HFFc6 (cell line): Measurements from ENCODE around the gene TMEM154. TPM values are rescaled to one million over a fixed set of nuclear protein-coding genes. Genes with fewer than 3 reads are reported as not detected.
A peak's percentile ranks its signal among the peaks of the same experiment; 100 is the strongest.

Source experiments
- DNase-seq: peaks from one replicate; pipeline ENCODE4 v3.0.0-alpha.2; 2018
- H3K27ac Mint-ChIP-seq: 2 replicates; pipeline ENCODE4 v1.8.0; 2020; ENCODE audit warnings: mild to moderate bottlenecking, mixed read lengths
- H3K27me3 Mint-ChIP-seq: 2 replicates; pipeline ENCODE4 v1.8.0; 2021; ENCODE audit warnings: mild to moderate bottlenecking, moderate library complexity, mixed read lengths; ENCODE audit not compliant: insufficient read depth
- H3K36me3 Mint-ChIP-seq: 2 replicates; pipeline ENCODE4 v1.8.0; 2021; ENCODE audit warnings: low read depth, mixed read lengths
- H3K4me1 Mint-ChIP-seq: 2 replicates; pipeline ENCODE4 v1.8.0; 2020; ENCODE audit warnings: low read depth, mixed read lengths
- H3K4me3 Mint-ChIP-seq: 2 replicates; pipeline ENCODE4 v1.8.0; 2020; ENCODE audit warnings: mild to moderate bottlenecking, moderate library complexity, mixed read lengths
- H3K9me3 Mint-ChIP-seq: 2 replicates; pipeline ENCODE4 v1.8.0; 2020; ENCODE audit warnings: mild to moderate bottlenecking, mixed read lengths
- total RNA-seq, 6 experiments: library from RNA; stranded (reverse); fragmentation: NEBNext Ultra II Directional; extraction: Animal tissue kit (Norgen Biotek cat#: 25700); gene quantifications; 2 replicates in 1 of 6; 3 replicates in 5 of 6; pipeline ENCODE4 v1.2.3, GENCODE V29; 2021
- TF ChIP-seq, protein P1 (sequence below): fragments of 200-600 bp; sonication (generic); IDR thresholded peaks from 2 replicates; pipeline ENCODE4 v1.5.0; 2021; ENCODE audit warnings: antibody characterized with exemption, mild to moderate bottlenecking

TMEM154 gene
- total RNA-seq, 6 experiments from 2014 or later: 0.23 to 4.0 (median 0.95) TPM

- peaks cover 21% of the 10 kb centered on the region for H3K4me1 Mint-ChIP-seq
- TF ChIP-seq, protein P1, sequence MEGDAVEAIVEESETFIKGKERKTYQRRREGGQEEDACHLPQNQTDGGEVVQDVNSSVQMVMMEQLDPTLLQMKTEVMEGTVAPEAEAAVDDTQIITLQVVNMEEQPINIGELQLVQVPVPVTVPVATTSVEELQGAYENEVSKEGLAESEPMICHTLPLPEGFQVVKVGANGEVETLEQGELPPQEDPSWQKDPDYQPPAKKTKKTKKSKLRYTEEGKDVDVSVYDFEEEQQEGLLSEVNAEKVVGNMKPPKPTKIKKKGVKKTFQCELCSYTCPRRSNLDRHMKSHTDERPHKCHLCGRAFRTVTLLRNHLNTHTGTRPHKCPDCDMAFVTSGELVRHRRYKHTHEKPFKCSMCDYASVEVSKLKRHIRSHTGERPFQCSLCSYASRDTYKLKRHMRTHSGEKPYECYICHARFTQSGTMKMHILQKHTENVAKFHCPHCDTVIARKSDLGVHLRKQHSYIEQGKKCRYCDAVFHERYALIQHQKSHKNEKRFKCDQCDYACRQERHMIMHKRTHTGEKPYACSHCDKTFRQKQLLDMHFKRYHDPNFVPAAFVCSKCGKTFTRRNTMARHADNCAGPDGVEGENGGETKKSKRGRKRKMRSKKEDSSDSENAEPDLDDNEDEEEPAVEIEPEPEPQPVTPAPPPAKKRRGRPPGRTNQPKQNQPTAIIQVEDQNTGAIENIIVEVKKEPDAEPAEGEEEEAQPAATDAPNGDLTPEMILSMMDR: no peak
- H3K4me3 Mint-ChIP-seq: peak overlapping the region; percentile 66
- no peak for DNase-seq
- H3K9me3 Mint-ChIP-seq: no peaks in the 10 kb centered on the region
- peaks cover 4% of the 10 kb centered on the region for H3K27me3 Mint-ChIP-seq
- no peak overlapping the region; the same call in 1 of the 2 replicates for H3K27ac Mint-ChIP-seq
- no peaks in the 10 kb centered on the region for H3K36me3 Mint-ChIP-seq
Observed at GRCh38 chr4:152591396-152591795, 88.4 kb downstream of the TMEM154 start.

DNA sequence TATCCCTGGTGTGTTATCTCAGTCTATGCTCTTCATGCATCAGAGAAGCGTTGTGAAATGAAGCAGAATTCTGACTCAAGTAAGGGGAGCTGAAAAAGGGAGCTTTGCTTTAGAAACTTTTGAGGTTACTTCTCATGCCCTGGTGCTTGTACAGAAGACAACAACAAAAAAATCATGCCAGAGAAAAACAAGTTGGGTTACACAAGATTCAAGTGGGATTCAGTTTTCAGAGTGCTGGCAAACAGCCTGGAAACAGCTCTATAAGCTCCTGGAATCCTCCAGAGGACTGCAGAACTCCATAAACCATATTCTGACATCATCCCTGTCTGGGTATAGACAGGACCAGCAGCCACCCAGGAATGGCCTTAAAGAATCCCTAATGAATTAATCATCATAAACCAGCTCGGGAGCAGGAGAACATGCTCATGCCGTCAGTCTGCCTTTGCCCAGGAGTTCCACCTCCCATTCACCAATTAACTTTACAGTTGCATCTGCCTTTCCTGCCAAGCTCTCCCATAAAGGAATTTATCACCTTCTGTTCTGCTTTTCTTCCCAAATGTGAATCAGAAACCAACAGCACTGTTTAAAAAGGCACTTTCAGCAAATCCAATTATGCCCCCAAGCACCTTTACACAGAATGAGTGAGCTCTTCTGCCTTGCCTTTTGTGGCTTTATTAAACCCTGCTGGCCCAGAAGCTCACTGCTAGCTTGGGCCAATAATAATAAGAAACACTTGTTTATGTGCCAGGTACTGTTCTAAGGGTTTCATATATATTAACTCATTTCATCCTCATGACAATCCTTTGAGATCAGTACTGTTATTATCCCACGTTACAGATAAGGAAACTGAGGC lies 89.4 kb downstream of the TMEM154 start:
- TF ChIP-seq, protein P1: no peak
- H3K4me3 Mint-ChIP-seq: peak overlapping the region; percentile 66
- peak overlapping the region; percentile 14; the same call in 1 of the 2 replicates for H3K27ac Mint-ChIP-seq
- no peaks in the 10 kb centered on the region for H3K36me3 Mint-ChIP-seq
- H3K27me3 Mint-ChIP-seq: peaks cover 9% of the 10 kb centered on the region
- peaks cover 21% of the 10 kb centered on the region for H3K4me1 Mint-ChIP-seq
- peak; percentile 95 for DNase-seq
- H3K9me3 Mint-ChIP-seq: no peaks in the 10 kb centered on the region

GRCh38 chr4:152588869-152589268 lies 90.9 kb downstream of the TMEM154 start:
- Mint-ChIP-seq H3K27ac (no peak overlapping the region), H3K9me3 (no peaks in the 10 kb centered on the region), H3K27me3 (peaks cover 16% of the 10 kb centered on the region), H3K36me3 (no peaks in the 10 kb centered on the region), H3K4me3 (no peak overlapping the region), H3K4me1 (peaks cover 21% of the 10 kb centered on the region)
- DNase-seq: no peak
- TF ChIP-seq, protein P1: no peak

GRCh38 chr4:152587127-152587526 lies 92.7 kb downstream of the TMEM154 start:
- H3K27ac Mint-ChIP-seq: no peak overlapping the region
- H3K4me1 Mint-ChIP-seq: peaks cover 21% of the 10 kb centered on the region
- H3K36me3 Mint-ChIP-seq: no peaks in the 10 kb centered on the region
- TF ChIP-seq, protein P1: no peak
- H3K27me3 Mint-ChIP-seq: peaks cover 23% of the 10 kb centered on the region
- DNase-seq: no peak
- H3K4me3 Mint-ChIP-seq: no peak overlapping the region
- H3K9me3 Mint-ChIP-seq: no peaks in the 10 kb centered on the region

- DNase-seq: no peak
- H3K9me3 Mint-ChIP-seq: no peaks in the 10 kb centered on the region
- H3K36me3 Mint-ChIP-seq: no peaks in the 10 kb centered on the region
- TF ChIP-seq, protein P1: no peak
- no peak overlapping the region for H3K27ac Mint-ChIP-seq
- no peak overlapping the region for H3K4me3 Mint-ChIP-seq
- peaks cover 20% of the 10 kb centered on the region for H3K4me1 Mint-ChIP-seq
- peaks cover 23% of the 10 kb centered on the region for H3K27me3 Mint-ChIP-seq
Observed at GRCh38 chr4:152586668-152587067, 93.1 kb downstream of the TMEM154 start.
